Measurements from ENCODE around the gene USP3.

Gene USP3

DNA sequence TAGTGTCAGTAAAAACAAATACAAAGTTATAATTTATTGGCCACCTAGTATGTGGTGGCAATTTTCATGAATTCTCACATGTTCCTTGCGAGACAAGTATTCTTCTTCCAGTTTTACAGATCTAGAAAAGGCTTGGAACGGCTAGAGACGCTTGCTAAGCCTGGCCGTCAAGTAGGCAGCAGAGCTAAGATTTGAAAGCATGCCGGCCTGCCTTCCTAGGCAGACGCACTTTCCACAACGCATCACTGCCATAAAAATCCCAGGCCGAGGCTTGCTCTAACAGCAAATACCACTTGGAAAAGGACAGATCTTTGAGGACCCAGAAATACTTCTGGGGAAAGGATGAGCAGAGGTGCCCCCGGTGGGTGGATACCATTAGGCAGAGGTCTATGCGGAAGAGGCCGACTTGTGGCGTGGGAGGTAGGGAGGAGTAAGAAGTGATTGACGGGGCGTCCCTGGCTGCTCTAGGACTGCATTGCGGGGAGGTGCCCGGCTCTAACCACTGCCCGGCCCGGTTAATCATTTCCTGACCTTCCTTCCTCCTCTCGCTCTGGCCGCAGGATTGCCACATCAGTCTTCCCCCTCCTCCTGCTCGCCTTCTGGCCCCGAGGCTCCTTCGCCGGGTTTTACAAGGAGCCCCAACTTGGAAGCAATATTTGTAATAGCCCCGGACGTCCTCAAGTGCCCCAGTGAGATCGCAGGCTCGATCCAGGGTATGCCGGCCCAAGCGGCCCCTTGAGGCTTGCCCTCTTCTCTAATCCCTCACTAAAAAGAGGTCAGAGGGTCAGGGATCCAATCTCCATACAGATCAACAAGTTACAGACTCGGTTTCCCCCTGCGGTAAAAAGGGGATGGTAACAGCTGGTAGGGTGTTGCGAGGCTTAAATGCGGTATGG is 1.3 kb upstream of the USP3 start:
- H3K4me3 ChIP-seq (ENCODE audit: low read depth in 1 of 5, low read length in 5 of 5): peak overlapping the region; percentile 59 to 92 (median 73)
- peak overlapping the region; percentile 84 to 99 (median 97) for H3K9ac ChIP-seq (ENCODE audit: low read length in 5 of 5)
- H3K4me1 ChIP-seq (ENCODE audit: control insufficient read depth in 5 of 5, insufficient read depth in 5 of 5, low read length in 5 of 5): peaks cover 19 to 74% (median 64%) of the 10 kb centered on the region in 5 donors

DNA sequence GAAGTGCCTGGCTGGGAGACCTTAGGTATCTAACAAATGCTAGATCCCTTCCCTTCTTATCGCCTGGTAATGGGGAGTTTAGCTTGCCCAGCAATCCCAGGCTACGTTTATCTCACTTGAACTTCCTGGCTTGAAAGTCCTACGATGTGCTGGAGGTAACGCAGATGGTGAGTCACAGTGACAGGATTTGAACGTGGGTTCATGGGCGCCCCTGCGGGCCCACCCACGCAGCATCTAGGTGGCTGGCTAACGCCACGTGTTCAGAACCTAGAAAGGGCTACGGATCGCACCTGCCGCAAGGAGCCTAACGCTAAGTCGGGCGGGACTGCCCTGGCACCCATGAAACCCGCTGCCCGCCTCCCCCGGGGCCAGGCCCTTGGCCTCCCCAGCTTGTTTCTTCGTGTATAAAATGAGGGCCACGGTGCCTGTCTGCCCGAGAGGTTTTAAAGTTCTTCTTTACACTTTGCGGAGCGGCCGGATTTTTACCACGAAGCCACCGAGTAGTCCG is 600 bp upstream of the USP3 start:
- Histone ChIP-seq H3K9me3 (ENCODE audit: control insufficient read depth in 5 of 5, low read length in 5 of 5) (no peaks in the 10 kb centered on the region), H3K9ac (ENCODE audit: low read length in 5 of 5) (peak overlapping the region; percentile 84 to 99 (median 97)), H3K4me3 (ENCODE audit: low read depth in 1 of 5, low read length in 5 of 5) (peak overlapping the region; percentile 59 to 92 (median 73)), H3K27me3 (ENCODE audit: control insufficient read depth in 5 of 5, insufficient read depth in 4 of 5, low read length in 5 of 5) (no peaks in the 10 kb centered on the region), H3K36me3 (ENCODE audit: control insufficient read depth in 5 of 5, insufficient read depth in 5 of 5, low read length in 5 of 5) (no peaks in the 10 kb centered on the region), H3K27ac (ENCODE audit: low read depth, low read length) (peak overlapping the region; percentile 100), H3K4me1 (ENCODE audit: control insufficient read depth in 5 of 5, insufficient read depth in 5 of 5, low read length in 5 of 5) (peaks cover 17 to 77% (median 71%) of the 10 kb centered on the region in 5 donors)

More for the DNA sequence above, 1.3 kb upstream of the USP3 start:
- Histone ChIP-seq H3K36me3 (ENCODE audit: control insufficient read depth in 5 of 5, insufficient read depth in 5 of 5, low read length in 5 of 5) (no peaks in the 10 kb centered on the region), H3K27ac (ENCODE audit: low read depth, low read length) (peak overlapping the region; percentile 100), H3K9me3 (ENCODE audit: control insufficient read depth in 5 of 5, low read length in 5 of 5) (no peaks in the 10 kb centered on the region), H3K27me3 (ENCODE audit: control insufficient read depth in 5 of 5, insufficient read depth in 4 of 5, low read length in 5 of 5) (no peaks in the 10 kb centered on the region)

DNA sequence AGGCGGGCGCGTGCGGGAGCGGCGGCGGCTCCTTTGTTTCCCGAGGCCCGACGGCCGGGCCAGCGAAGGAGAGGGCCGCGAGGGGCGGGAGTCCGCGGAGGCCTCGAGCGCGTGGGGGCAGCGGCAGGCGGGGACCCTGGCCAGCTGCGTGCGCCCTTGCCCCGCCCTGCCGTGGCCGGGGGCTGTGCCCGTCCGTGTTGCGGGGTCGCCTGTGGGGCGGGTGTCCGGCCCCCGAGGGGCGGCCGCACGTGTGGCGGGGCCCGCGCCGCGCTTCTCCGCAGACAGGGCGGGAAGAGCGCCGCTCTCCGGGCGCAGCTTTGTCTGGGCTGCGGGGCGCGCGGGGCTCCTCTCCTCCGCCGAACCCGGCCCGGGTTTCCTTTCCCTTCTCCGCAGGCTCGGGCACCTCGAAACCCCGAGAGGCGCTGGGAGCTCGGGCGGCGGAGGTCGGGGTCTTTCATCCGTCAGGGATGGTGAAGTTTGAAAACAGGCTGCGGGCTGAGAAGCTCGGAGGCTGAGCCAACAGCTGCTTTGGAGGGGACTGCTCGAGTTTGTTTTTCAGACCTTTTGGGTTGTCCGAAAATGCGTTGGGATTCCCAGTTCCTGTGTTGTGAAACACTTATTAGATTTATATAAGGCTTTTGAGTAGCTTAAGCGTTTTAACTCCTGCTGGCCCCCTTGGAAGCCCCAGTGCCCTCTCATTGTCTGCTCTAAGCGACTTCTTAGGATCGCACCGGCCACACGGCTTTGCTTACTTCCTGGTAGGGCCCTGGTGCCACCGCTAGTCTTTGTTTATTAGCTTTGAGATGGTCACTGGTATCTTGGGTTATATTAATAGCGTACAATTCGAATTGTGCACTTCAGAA is 817 bp downstream of the USP3 start:
- Histone ChIP-seq H3K27me3 (ENCODE audit: control insufficient read depth in 5 of 5, insufficient read depth in 4 of 5, low read length in 5 of 5) (no peaks in the 10 kb centered on the region), H3K9ac (ENCODE audit: low read length in 5 of 5) (peak overlapping the region; percentile 84 to 95 (median 93)), H3K9me3 (ENCODE audit: control insufficient read depth in 5 of 5, low read length in 5 of 5) (no peaks in the 10 kb centered on the region), H3K4me3 (ENCODE audit: low read depth in 1 of 5, low read length in 5 of 5) (peak overlapping the region; percentile 63 to 89 (median 85)), H3K4me1 (ENCODE audit: control insufficient read depth in 5 of 5, insufficient read depth in 5 of 5, low read length in 5 of 5) (peaks cover 17 to 85% (median 83%) of the 10 kb centered on the region in 5 donors), H3K27ac (ENCODE audit: low read depth, low read length) (peak overlapping the region; percentile 100), H3K36me3 (ENCODE audit: control insufficient read depth in 5 of 5, insufficient read depth in 5 of 5, low read length in 5 of 5) (no peaks in the 10 kb centered on the region)

DNA sequence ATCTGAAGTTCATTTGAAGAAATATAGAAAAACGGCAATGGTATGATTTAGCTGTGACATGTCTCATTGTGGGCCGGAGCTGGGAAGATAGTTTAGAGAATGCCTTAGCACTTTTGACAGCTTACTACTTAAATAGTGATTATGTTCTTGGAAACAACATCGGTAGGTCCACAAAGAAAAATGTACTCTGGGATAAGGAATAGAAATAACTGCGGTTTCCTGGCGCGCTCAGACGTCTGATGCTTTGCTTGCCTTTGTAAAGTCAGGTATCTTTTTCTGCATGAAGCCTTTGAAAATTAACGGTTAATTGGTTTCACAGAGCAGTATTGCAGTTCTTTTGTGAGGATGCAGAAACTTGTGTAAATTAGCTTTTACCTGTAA is 1.4 kb downstream of the USP3 start:
- H3K4me1 ChIP-seq (ENCODE audit: control insufficient read depth in 5 of 5, insufficient read depth in 5 of 5, low read length in 5 of 5): peaks cover 17 to 87% (median 84%) of the 10 kb centered on the region in 5 donors
- H3K27me3 ChIP-seq (ENCODE audit: control insufficient read depth in 5 of 5, insufficient read depth in 4 of 5, low read length in 5 of 5): no peaks in the 10 kb centered on the region
- peak overlapping the region; percentile 100 for H3K27ac ChIP-seq (ENCODE audit: low read depth, low read length)
- no peaks in the 10 kb centered on the region for H3K9me3 ChIP-seq (ENCODE audit: control insufficient read depth in 5 of 5, low read length in 5 of 5)
- H3K9ac ChIP-seq (ENCODE audit: low read length in 5 of 5): peak overlapping the region; percentile 84 to 95 (median 93)
- peak overlapping the region; percentile 63 to 89 (median 85) for H3K4me3 ChIP-seq (ENCODE audit: low read depth in 1 of 5, low read length in 5 of 5)
- no peaks in the 10 kb centered on the region for H3K36me3 ChIP-seq (ENCODE audit: control insufficient read depth in 5 of 5, insufficient read depth in 5 of 5, low read length in 5 of 5)

DNA sequence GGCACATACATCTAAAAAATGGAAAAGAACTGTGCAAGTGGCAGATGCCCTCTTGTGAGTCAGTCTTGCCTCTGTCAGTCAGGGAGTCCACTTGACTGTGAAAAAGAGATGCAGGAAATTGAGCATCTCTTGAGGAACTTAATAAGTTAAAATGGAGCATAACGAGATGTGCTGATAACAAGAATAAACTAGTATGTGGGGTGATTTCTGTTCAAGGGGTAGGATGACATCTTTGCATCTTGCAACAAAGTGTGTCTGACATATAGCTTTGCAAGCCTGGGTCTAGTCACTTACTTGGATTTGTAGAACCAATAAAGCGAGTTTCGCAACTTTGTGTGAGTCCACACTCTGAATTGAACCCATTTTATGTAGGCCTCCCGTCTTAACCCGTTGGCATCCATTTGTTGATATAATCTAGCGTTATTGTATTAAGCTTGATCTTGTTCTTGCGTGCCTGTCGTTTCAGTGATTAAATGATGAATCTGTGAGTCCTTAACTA is 2.2 kb downstream of the USP3 start:
- peak overlapping the region in 4 of 5 donors; percentile 63 to 89 (median 86) for H3K4me3 ChIP-seq (ENCODE audit: low read depth in 1 of 5, low read length in 5 of 5)
- no peaks in the 10 kb centered on the region for H3K9me3 ChIP-seq (ENCODE audit: control insufficient read depth in 5 of 5, low read length in 5 of 5)
- peak overlapping the region; percentile 100 for H3K27ac ChIP-seq (ENCODE audit: low read depth, low read length)
- H3K36me3 ChIP-seq (ENCODE audit: control insufficient read depth in 5 of 5, insufficient read depth in 5 of 5, low read length in 5 of 5): no peaks in the 10 kb centered on the region
- H3K27me3 ChIP-seq (ENCODE audit: control insufficient read depth in 5 of 5, insufficient read depth in 4 of 5, low read length in 5 of 5): no peaks in the 10 kb centered on the region
- H3K9ac ChIP-seq (ENCODE audit: low read length in 5 of 5): peak overlapping the region; percentile 41 to 95 (median 84)
- peaks cover 15 to 84% (median 82%) of the 10 kb centered on the region in 5 donors for H3K4me1 ChIP-seq (ENCODE audit: control insufficient read depth in 5 of 5, insufficient read depth in 5 of 5, low read length in 5 of 5)

DNA sequence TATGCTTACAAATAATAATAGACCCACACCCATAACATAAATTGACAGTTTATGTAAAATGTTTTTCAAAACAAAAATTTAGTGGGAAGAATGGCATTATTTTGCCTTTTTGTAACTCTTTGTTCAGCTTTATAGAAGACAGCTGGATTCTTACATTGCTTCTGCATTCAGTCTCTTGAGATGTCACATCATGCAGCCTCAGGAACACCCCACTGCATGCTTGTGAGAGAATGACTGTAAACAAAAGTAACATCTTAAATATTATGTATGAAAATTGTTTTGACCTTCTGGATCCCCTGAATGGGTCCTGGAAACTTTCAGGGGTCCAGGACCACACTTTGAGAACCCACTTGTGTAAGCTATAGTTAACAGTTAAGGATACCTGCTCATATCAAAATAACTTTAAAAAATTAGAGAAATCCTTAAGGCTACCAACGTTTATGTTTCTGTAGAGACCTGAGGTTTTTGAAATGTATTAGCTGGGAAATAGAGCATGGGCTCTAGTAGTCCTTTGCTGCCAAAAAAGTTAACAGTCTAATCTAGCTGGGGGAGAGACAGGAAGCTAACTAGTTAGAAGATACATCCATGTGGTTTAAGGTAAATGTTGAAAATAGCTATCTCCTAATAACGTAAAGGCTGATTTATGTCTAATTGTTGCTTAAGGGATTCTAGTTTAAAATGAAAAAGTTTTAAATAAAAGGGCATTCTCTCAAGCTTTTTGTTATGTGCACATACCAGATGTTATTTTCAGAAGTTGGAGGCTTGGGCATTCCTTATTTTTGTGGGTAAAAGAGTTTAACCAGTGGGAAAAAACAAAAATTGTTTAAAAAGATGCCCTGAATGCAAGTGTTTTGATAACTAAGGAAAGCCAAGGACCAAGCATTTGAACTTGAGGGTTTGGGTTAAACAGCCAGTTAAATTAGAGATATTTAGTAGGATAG is 3.8 kb downstream of the USP3 start:
- Histone ChIP-seq H3K27me3 (ENCODE audit: control insufficient read depth in 5 of 5, insufficient read depth in 4 of 5, low read length in 5 of 5) (no peaks in the 10 kb centered on the region), H3K9me3 (ENCODE audit: control insufficient read depth in 5 of 5, low read length in 5 of 5) (no peaks in the 10 kb centered on the region), H3K9ac (ENCODE audit: low read length in 5 of 5) (peak overlapping the region in 1 of 5 donors; percentile 68), H3K4me1 (ENCODE audit: control insufficient read depth in 5 of 5, insufficient read depth in 5 of 5, low read length in 5 of 5) (peaks cover 4 to 75% (median 70%) of the 10 kb centered on the region in 5 donors), H3K27ac (ENCODE audit: low read depth, low read length) (peak overlapping the region; percentile 100), H3K36me3 (ENCODE audit: control insufficient read depth in 5 of 5, insufficient read depth in 5 of 5, low read length in 5 of 5) (no peaks in the 10 kb centered on the region), H3K4me3 (ENCODE audit: low read depth in 1 of 5, low read length in 5 of 5) (no peak overlapping the region)

DNA sequence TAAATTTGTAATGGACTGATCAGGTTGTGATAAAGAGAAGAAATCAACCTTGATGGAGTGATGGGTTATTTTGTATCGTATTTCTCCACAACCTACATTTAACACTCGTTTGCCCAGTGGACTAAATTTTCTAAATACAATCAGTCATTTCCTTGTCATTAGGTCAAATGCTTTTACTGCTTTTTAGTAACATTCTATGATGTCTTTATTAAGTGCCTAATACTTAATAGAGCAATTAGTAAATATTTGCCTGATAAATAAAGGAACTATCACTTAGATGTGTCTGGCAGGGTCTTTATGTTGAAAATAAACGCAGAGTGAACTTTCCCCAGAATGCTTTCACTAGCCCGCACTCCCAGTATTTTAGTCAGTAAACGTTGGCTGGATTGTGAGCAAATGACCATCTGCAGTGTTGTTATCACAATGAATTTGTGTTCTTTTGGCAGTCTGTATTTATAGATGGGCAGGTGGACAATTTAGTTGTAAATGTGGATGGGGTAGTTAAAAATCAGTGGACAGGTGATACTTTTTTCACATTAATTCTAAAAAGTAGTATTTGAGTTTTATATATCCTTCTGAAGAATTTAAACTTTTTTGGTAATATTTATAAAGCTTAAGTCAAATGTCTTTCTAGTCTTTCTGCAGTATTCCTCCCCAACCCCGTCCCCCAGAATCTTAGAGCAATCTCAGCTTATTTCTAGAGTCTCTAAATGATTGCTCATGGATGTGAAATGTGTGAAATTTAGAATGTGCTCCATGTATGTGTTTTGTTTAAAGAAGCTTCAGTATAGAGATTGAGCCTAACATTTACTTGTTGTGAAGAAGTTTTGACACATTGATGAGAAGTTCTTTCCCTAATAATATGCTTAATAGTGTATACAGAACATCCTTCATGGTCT is 4.9 kb downstream of the USP3 start:
- Histone ChIP-seq H3K9me3 (ENCODE audit: control insufficient read depth in 5 of 5, low read length in 5 of 5) (no peaks in the 10 kb centered on the region), H3K36me3 (ENCODE audit: control insufficient read depth in 5 of 5, insufficient read depth in 5 of 5, low read length in 5 of 5) (no peaks in the 10 kb centered on the region), H3K27me3 (ENCODE audit: control insufficient read depth in 5 of 5, insufficient read depth in 4 of 5, low read length in 5 of 5) (no peaks in the 10 kb centered on the region), H3K4me3 (ENCODE audit: low read depth in 1 of 5, low read length in 5 of 5) (no peak overlapping the region), H3K9ac (ENCODE audit: low read length in 5 of 5) (peak overlapping the region in 1 of 5 donors; percentile 70), H3K4me1 (ENCODE audit: control insufficient read depth in 5 of 5, insufficient read depth in 5 of 5, low read length in 5 of 5) (peaks cover 0 to 68% (median 67%) of the 10 kb centered on the region in 5 donors), H3K27ac (ENCODE audit: low read depth, low read length) (peak overlapping the region; percentile 100)

DNA sequence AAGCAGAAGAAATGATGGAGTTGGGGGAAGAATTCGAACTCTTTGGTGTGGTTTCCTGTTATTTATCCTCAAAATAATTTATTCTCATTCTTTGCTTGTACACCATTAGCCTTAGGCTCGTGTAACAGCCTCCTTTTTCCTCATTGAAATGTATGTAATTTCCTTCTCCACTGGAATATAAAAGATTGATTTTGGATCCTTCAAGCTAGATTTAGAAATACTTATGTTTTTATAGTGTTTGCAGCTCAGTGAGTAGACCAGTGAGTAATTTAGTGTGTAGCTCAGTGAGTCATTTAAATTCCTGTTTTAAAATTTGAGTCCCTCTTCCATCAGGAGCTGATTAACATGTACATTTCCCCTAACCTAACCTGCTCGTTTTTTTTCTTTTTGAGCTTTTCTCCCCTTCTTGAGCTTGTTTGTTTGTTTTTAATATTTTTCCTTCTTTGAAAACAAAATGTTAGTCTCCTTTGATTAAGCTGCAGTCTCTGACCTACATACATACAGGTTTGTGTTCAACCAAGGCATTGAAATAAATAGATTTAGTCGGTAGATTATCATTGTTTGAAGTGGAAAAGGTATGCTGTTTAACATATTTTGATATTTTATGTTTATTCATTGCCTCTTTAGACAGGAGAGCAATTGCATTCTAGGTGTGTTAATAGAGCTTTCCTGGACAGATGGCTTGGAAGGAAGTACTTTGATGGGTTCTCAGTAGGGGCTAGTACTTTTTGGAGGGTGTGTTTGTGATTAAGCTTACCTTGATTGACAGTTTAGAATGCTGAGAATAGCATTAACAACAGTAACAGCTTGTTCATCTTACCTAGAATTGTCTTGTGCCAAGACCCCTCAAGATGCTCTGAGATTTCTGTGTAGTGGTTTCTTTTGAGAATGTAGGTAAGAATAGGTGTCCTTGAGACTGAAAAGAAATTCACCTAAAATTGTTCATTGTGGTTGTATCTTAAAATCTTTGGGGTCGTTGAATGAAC is 5.9 kb downstream of the USP3 start:
- no peaks in the 10 kb centered on the region for H3K9me3 ChIP-seq (ENCODE audit: control insufficient read depth in 5 of 5, low read length in 5 of 5)
- no peak overlapping the region for H3K4me3 ChIP-seq (ENCODE audit: low read depth in 1 of 5, low read length in 5 of 5)
- peak overlapping the region; percentile 100 for H3K27ac ChIP-seq (ENCODE audit: low read depth, low read length)
- peaks cover 0 to 78% (median 76%) of the 10 kb centered on the region in 5 donors for H3K4me1 ChIP-seq (ENCODE audit: control insufficient read depth in 5 of 5, insufficient read depth in 5 of 5, low read length in 5 of 5)
- H3K36me3 ChIP-seq (ENCODE audit: control insufficient read depth in 5 of 5, insufficient read depth in 5 of 5, low read length in 5 of 5): no peaks in the 10 kb centered on the region
- peak overlapping the region in 4 of 5 donors; percentile 18 to 70 (median 50) for H3K9ac ChIP-seq (ENCODE audit: low read length in 5 of 5)
- H3K27me3 ChIP-seq (ENCODE audit: control insufficient read depth in 5 of 5, insufficient read depth in 4 of 5, low read length in 5 of 5): no peaks in the 10 kb centered on the region

All from subcutaneous abdominal adipose tissue (tissue), 5 donors.